Epithelial cell of proximal tubule (primary cell): ENCODE measurements around the gene ZNF536. TPM values are rescaled to one million over a fixed set of nuclear protein-coding genes. Genes with fewer than 3 reads are reported as not detected.

ENCODE experiments used
- DNase-seq: peaks from one replicate; pipeline ENCODE4 v3.0.0-alpha.2; 2011; ENCODE audit warnings: low read depth
- H3K4me3 ChIP-seq: 2 replicates; pipeline ENCODE4 v1.5.1; 2011; ENCODE audit warnings: low read depth, mild to moderate bottlenecking, low read length
- CTCF ChIP-seq: conservative IDR thresholded peaks from 2 replicates; pipeline ENCODE4 v1.5.1; 2012; ENCODE audit warnings: low read depth, mild to moderate bottlenecking, low read length
- total RNA-seq: library from RNA; depleted of rRNA; stranded (reverse); fragments of >200 nt; gene quantifications from 2 replicates; pipeline ENCODE4 v1.2.3, GENCODE V29; 2015

ZNF536 gene
- total RNA-seq, 1 donor from 2014 or later: not detected

- no peak for DNase-seq
- TF ChIP-seq CTCF: no peak
- no peak overlapping the region for H3K4me3 ChIP-seq
Observed at GRCh38 chr19:30327331-30327730, 44.9 kb upstream of the ZNF536 start.

GRCh38 chr19:30328096-30328495 lies 44.1 kb upstream of the ZNF536 start:
- TF ChIP-seq CTCF: no peak
- no peak for DNase-seq
- H3K4me3 ChIP-seq: no peak overlapping the region

GRCh38 chr19:30330266-30330665 lies 41.9 kb upstream of the ZNF536 start:
- no peak overlapping the region for H3K4me3 ChIP-seq
- TF ChIP-seq CTCF: no peak
- DNase-seq: no peak

GRCh38 chr19:30332445-30333234 lies 39.5 kb upstream of the ZNF536 start:
- no peak overlapping the region for H3K4me3 ChIP-seq
- TF ChIP-seq CTCF: no peak
- no peak for DNase-seq

- no peak overlapping the region for H3K4me3 ChIP-seq
- no peak for TF ChIP-seq CTCF
- no peak for DNase-seq
Observed at GRCh38 chr19:30333291-30334065, 38.7 kb upstream of the ZNF536 start.

GRCh38 chr19:30334841-30335240 lies 37.3 kb upstream of the ZNF536 start:
- no peak overlapping the region for H3K4me3 ChIP-seq
- DNase-seq: no peak
- no peak for TF ChIP-seq CTCF
